ENCODE results near the gene DAD1. TPM values are rescaled to one million over a fixed set of nuclear protein-coding genes. Genes with fewer than 3 reads are reported as not detected.

Gene DAD1
- total RNA-seq, 1 donor, result 564 TPM

- no peak for DNase-seq (ENCODE audit: low read depth)
- TF ChIP-seq CTCF (IDR thresholded peaks at IDR 0.05; ENCODE audit: insufficient read depth, low read length), result no peak
- no peak overlapping the region for H3K4me3 ChIP-seq (ENCODE audit: low read depth, low read length)
Observed at GRCh38 chr14:22610931-22611330, 21.9 kb upstream of the DAD1 start.

GRCh38 chr14:22607291-22607690 is 18.3 kb upstream of the DAD1 start:
- DNase-seq (ENCODE audit: low read depth), result no peak
- H3K4me3 ChIP-seq (ENCODE audit: low read depth, low read length), result no peak overlapping the region
- no peak for TF ChIP-seq CTCF (IDR thresholded peaks at IDR 0.05; ENCODE audit: insufficient read depth, low read length)

DNA sequence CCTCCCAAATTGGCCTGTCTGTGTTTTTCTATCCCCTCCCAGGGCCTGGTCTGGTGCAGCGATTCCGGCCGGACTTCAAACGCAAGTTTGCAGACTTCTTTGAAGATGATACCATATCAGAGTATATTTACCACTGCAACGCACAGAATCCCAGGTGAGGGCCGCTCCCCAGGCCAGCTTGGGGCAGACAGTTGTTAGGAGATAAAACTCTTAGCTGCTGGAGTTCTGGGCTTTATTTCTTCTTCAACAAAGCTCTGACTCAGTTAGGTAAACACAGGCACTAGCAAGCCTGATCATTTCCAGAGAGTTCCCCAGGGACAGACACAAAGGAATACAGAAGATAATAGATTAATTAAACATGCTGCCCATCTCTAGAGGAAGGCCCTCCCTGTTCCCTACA is 17.4 kb upstream of the DAD1 start:
- no peak for TF ChIP-seq CTCF (IDR thresholded peaks at IDR 0.05; ENCODE audit: insufficient read depth, low read length)
- DNase-seq (ENCODE audit: low read depth), result no peak

GRCh38 chr14:22602862-22603261 is 13.8 kb upstream of the DAD1 start:
- H3K4me3 ChIP-seq (ENCODE audit: low read depth, low read length), result no peak overlapping the region
- TF ChIP-seq CTCF (IDR thresholded peaks at IDR 0.05; ENCODE audit: insufficient read depth, low read length), result no peak
- no peak for DNase-seq (ENCODE audit: low read depth)

More for the DNA sequence above, 17.4 kb upstream of the DAD1 start:
- H3K4me3 ChIP-seq (ENCODE audit: low read depth, low read length), result no peak overlapping the region

DNA sequence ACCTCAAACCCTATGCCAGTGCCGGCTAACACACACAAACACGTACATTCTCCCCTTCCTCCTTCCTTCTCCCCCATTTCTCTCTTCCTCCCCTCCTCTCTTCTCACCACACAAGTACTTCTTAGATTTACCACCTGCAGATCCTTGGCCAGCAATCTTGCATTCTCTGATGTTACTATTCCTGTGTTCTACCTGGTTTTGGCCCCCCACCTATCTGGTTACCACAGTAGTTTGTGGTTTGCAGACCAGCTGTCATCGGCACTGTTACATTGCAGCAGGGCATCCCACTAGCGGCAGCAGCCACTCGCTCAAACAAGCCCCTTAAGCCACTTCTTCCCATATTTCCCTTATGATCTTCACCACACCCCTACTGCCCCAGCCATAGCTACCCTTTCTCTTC is 13.0 kb upstream of the DAD1 start:
- no peak for TF ChIP-seq CTCF (IDR thresholded peaks at IDR 0.05; ENCODE audit: insufficient read depth, low read length)
- no peak for DNase-seq (ENCODE audit: low read depth)
- no peak overlapping the region for H3K4me3 ChIP-seq (ENCODE audit: low read depth, low read length)

DNA sequence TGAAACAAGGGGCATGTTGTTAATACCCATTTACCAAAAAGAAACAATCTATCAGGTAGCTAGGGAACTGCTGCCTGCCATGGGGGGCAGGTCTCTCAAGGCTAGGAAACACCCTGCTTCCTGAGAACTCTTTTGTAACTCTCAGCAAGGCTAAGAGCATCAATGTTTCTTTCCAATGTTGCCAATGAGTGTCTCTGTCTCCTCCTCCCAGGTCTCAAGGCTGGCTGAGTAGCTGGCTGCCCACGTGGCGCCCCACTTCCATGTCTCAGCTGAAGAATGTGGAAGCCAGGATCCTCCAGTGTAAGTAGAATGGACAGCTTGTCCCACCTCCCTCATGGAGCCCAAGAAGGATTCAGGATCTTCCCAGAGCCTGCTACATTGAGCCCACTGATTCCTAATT is 12.4 kb upstream of the DAD1 start:
- DNase-seq (ENCODE audit: low read depth), result no peak
- TF ChIP-seq CTCF (IDR thresholded peaks at IDR 0.05; ENCODE audit: insufficient read depth, low read length), result no peak
- H3K4me3 ChIP-seq (ENCODE audit: low read depth, low read length), result no peak overlapping the region

GRCh38 chr14:22600027-22600426 is 11.0 kb upstream of the DAD1 start:
- no peak for DNase-seq (ENCODE audit: low read depth)
- peak overlapping the region; percentile 99 for H3K4me3 ChIP-seq (ENCODE audit: low read depth, low read length)
- TF ChIP-seq CTCF (IDR thresholded peaks at IDR 0.05; ENCODE audit: insufficient read depth, low read length), result no peak
